B cell (primary cell): ENCODE measurements around the gene CCSAP. TPM values are rescaled to one million over a fixed set of nuclear protein-coding genes. Genes with fewer than 3 reads are reported as not detected.

ENCODE experiments used
- ATAC-seq: fragments of 200-7000 bp; cut with Tn5 transposase; one replicate; pipeline ENCODE4 v1.10.0; 2021; ENCODE audit warnings: low read depth, mild to moderate bottlenecking, moderate number of reproducible peaks, moderate library complexity
- CTCF ChIA-PET: fragments of 350-600 bp; sonication (Branson Sonifier 250); formaldehyde crosslinking; loops from one replicate; lab custom pipeline; 2021; ENCODE audit warnings: antibody characterized with exemption, inconsistent platforms; lab: Charles Lee
- POLR2A ChIA-PET: fragments of 350-600 bp; sonication (Branson Sonifier 250); formaldehyde crosslinking; loops from one replicate; lab custom pipeline; 2021; ENCODE audit warnings: antibody characterized with exemption; lab: Charles Lee
- DNase-seq: peaks from one replicate; pipeline ENCODE4 v3.0.0; 2013
- H2AFZ ChIP-seq: 2 replicates; pipeline ENCODE4 v1.6.1; 2012; ENCODE audit warnings: mild to moderate bottlenecking, low read depth, low read length; ENCODE audit not compliant: insufficient read depth, poor library complexity, severe bottlenecking
- H3K27ac ChIP-seq, 2 donors: 1 replicate in 1 of 2; 2 replicates in 1 of 2; pipeline ENCODE4 v1.5.1; 2012 to 2013; ENCODE audit warnings: low read length in 2 of 2, mild to moderate bottlenecking in 2 of 2, moderate library complexity in 1 of 2
- H3K27me3 ChIP-seq, 4 experiments: fragments of 200-600 bp in 1 of 4; sonication (generic) in 1 of 4; replicated peaks in 1 of 4; 1 replicate in 2 of 4; 2 replicates in 2 of 4; pipeline versions ENCODE4 v1.6.1 to v1.7.0; 2013 to 2016; ENCODE audit warnings: low read length in 3 of 4, mild to moderate bottlenecking in 2 of 4, mixed read lengths in 1 of 4, moderate library complexity in 1 of 4; ENCODE audit not compliant: insufficient read depth in 4 of 4, control insufficient read depth in 3 of 4; ENCODE audit errors: control extremely low read depth in 1 of 4
- H3K36me3 ChIP-seq, 2 experiments: replicated peaks in 1 of 2; 1 replicate in 1 of 2; 2 replicates in 1 of 2; pipeline versions ENCODE4 v1.6.1 to v1.7.1; 2013; ENCODE audit warnings: low read length in 1 of 2; ENCODE audit not compliant: insufficient read depth in 2 of 2, control insufficient read depth in 1 of 2; ENCODE audit errors: control extremely low read depth in 1 of 2, extremely low read depth in 1 of 2
- H3K4me1 ChIP-seq, 2 donors: fragments of 200-600 bp in 1 of 2; sonication (generic) in 1 of 2; 1 replicate in 1 of 2; 2 replicates in 1 of 2; pipeline versions ENCODE4 v1.5.1 to v1.6.1; 2013 to 2017; ENCODE audit warnings: low read length in 2 of 2; ENCODE audit not compliant: control insufficient read depth in 2 of 2, insufficient read depth in 2 of 2
- H3K4me2 ChIP-seq: replicated peaks from 2 replicates; pipeline ENCODE3; 2012; ENCODE audit warnings: mild to moderate bottlenecking, low read depth, low read length; ENCODE audit not compliant: poor library complexity, severe bottlenecking
- H3K4me3 ChIP-seq, 5 experiments: fragments of 200-600 bp in 1 of 5; sonication (generic) in 1 of 5; 1 replicate in 3 of 5; 2 replicates in 2 of 5; pipeline versions ENCODE4 v1.5.1 to v1.7.0; 2011 to 2016; ENCODE audit warnings: low read length in 4 of 5, mild to moderate bottlenecking in 4 of 5, low read depth in 2 of 5, control low read depth in 1 of 5, moderate library complexity in 1 of 5; ENCODE audit not compliant: insufficient read depth in 1 of 5; ENCODE audit errors: control extremely low read depth in 1 of 5, extremely low read depth in 1 of 5
- H3K79me2 ChIP-seq: fragments of 200-600 bp; sonication (generic); one replicate; pipeline ENCODE4 v1.6.0; 2016; ENCODE audit warnings: low read length; ENCODE audit not compliant: control insufficient read depth, insufficient read depth
- H3K9ac ChIP-seq: fragments of 200-600 bp; sonication (generic); 2 replicates; pipeline ENCODE4 v1.6.1; 2017; ENCODE audit warnings: mild to moderate bottlenecking, low read length, moderate library complexity
- H3K9me3 ChIP-seq, 3 donors: one replicate each; pipeline versions ENCODE4 v1.6.1 to v1.7.1; 2013; ENCODE audit warnings: low read length in 2 of 3; ENCODE audit not compliant: control insufficient read depth in 2 of 3, insufficient read depth in 1 of 3; ENCODE audit errors: control extremely low read depth in 1 of 3
- H4K20me1 ChIP-seq: 2 replicates; pipeline ENCODE4 v1.6.0; 2012; ENCODE audit warnings: mild to moderate bottlenecking, low read length; ENCODE audit not compliant: insufficient read depth, control insufficient read depth, poor library complexity, severe bottlenecking
- H3K27ac Mint-ChIP-seq: one replicate; pipeline ENCODE4 v1.8.0; 2021; ENCODE audit warnings: mixed read lengths
- H3K27me3 Mint-ChIP-seq: one replicate; pipeline ENCODE4 v1.8.0; 2021; ENCODE audit warnings: mixed read lengths
- H3K4me1 Mint-ChIP-seq: one replicate; pipeline ENCODE4 v1.8.0; 2021; ENCODE audit warnings: mixed read lengths
- H3K4me3 Mint-ChIP-seq: one replicate; pipeline ENCODE4 v1.8.0; 2021; ENCODE audit warnings: mixed read lengths
- H3K9me3 Mint-ChIP-seq: one replicate; pipeline ENCODE4 v1.8.0; 2022; ENCODE audit warnings: mixed read lengths; ENCODE audit not compliant: insufficient read depth
- CTCF ChIP-seq: fragments of 200-600 bp; IDR thresholded peaks from one replicate; pipeline ENCODE4 v1.8.0; 2022; ENCODE audit warnings: antibody characterized with exemption, mild to moderate bottlenecking
- EZH2 ChIP-seq: IDR thresholded peaks from 2 replicates; pipeline ENCODE4 v1.6.1; 2012; ENCODE audit warnings: borderline replicate concordance, low read depth, mild to moderate bottlenecking, moderate library complexity, low read length; ENCODE audit not compliant: insufficient read depth, poor library complexity, severe bottlenecking
- WGBS: methylation state at CpG from one replicate; pipeline ENCODE4 v1.1.5; 2013; ENCODE audit warnings: missing lambda C conversion rate; ENCODE audit not compliant: insufficient coverage; 5-methylcytosine and 5-hydroxymethylcytosine counted together
- intact Hi-C: fragments of 100-400 bp; cut with micrococcal nuclease; formaldehyde crosslinking; loops from one replicate; pipeline ENCODE4 v1.10.0; 2022
- polyA plus RNA-seq: library from polyadenylated mRNA; depleted of rRNA; stranded (reverse); fragments of >200 nt; gene quantifications from 2 replicates; pipeline ENCODE4 v1.2.3, GENCODE V29; 2012
- total RNA-seq, 2 donors: library from RNA; stranded (reverse); fragments of 120-200 nt in 1 of 2; gene quantifications; 1 replicate in 1 of 2; 2 replicates in 1 of 2; pipeline versions ENCODE4 v1.2.3 to v1.2.4, GENCODE V29; 2013 to 2022

CCSAP gene
- total and polyA plus RNA-seq, 2 donors (not counting 1 experiment from before 2014, with no cell fraction given): 3.3 to 15.8 TPM

GRCh38 chr1:229288516-229288915 is 54.3 kb downstream of the CCSAP start:
- Histone ChIP-seq H3K27me3 (no peaks in the 10 kb centered on the region), H3K9me3 (no peaks in the 10 kb centered on the region), H3K9ac (no peak overlapping the region), H4K20me1 (peaks cover 40% of the 10 kb centered on the region), H3K4me3 (no peak overlapping the region), H3K27ac (no peak overlapping the region), H2AFZ (no peak overlapping the region), H3K4me1 (no peaks in the 10 kb centered on the region), H3K4me2 (no peak overlapping the region), H3K36me3 (peaks cover 5 to 38% of the 10 kb centered on the region in 2 experiments), H3K79me2 (peaks cover 48% of the 10 kb centered on the region)
- ChIA-PET CTCF (no interaction called here), POLR2A (no interaction called here)
- ATAC-seq (no peak), DNase-seq (no peak)
- intact Hi-C loops: no loop called here
- Mint-ChIP-seq H3K9me3 (no peaks in the 10 kb centered on the region), H3K4me3 (no peak overlapping the region), H3K27ac (no peak overlapping the region), H3K27me3 (no peaks in the 10 kb centered on the region), H3K4me1 (peaks cover 15% of the 10 kb centered on the region)
- WGBS: no CpG with 5 or more reads among the region's 1 CpG
- TF ChIP-seq EZH2 (no peak), CTCF (no peak)

- Histone ChIP-seq H4K20me1 (peaks cover 52% of the 10 kb centered on the region), H3K9me3 (no peaks in the 10 kb centered on the region), H3K27ac (no peak overlapping the region), H3K27me3 (no peaks in the 10 kb centered on the region), H3K36me3 (peaks cover 5 to 31% of the 10 kb centered on the region in 2 experiments), H3K4me2 (no peak overlapping the region), H3K79me2 (peaks cover 60% of the 10 kb centered on the region), H3K9ac (no peak overlapping the region), H3K4me1 (no peaks in the 10 kb centered on the region), H3K4me3 (no peak overlapping the region), H2AFZ (no peak overlapping the region)
- DNase-seq (no peak), ATAC-seq (no peak)
- POLR2A ChIA-PET: no interaction called here
- H3K4me3 Mint-ChIP-seq: no peak overlapping the region
- CTCF ChIA-PET: no interaction called here
- no peaks in the 10 kb centered on the region for H3K27me3 Mint-ChIP-seq
- intact Hi-C loops: no loop called here
- TF ChIP-seq CTCF (no peak), EZH2 (no peak)
- peaks cover 23% of the 10 kb centered on the region for H3K4me1 Mint-ChIP-seq
- no peaks in the 10 kb centered on the region for H3K9me3 Mint-ChIP-seq
- WGBS: 100% methylated on average over 1 of the region's 1 CpG
- no peak overlapping the region for H3K27ac Mint-ChIP-seq
Measured at GRCh38 chr1:229287267-229287666, 55.6 kb downstream of the CCSAP start.
